Activated CD8-positive, alpha-beta T cell treated with anti-CD3 and anti-CD28 coated beads for 36 hours (primary cell): ENCODE measurements around the gene ADARB2. TPM values are rescaled to one million over a fixed set of nuclear protein-coding genes. Genes with fewer than 3 reads are reported as not detected.

Experiments
- ATAC-seq: fragments of 200-7000 bp; cut with Tn5 transposase; one replicate; pipeline ENCODE4 v1.10.0; 2021; ENCODE audit warnings: mild to moderate bottlenecking, moderate library complexity
- CTCF ChIA-PET: fragments of 350-600 bp; sonication (Branson Sonifier 250); formaldehyde crosslinking; loops from one replicate; lab custom pipeline; 2021; ENCODE audit warnings: antibody characterized with exemption; lab: Charles Lee
- POLR2A ChIA-PET: fragments of 350-600 bp; sonication (Branson Sonifier 250); formaldehyde crosslinking; loops from one replicate; lab custom pipeline; 2021; ENCODE audit warnings: antibody characterized with exemption; lab: Charles Lee
- DNase-seq: peaks from one replicate; pipeline ENCODE4 v3.0.0-alpha.2; 2020
- H3K27ac Mint-ChIP-seq: one replicate; pipeline ENCODE4 v1.8.0; 2021; ENCODE audit warnings: mild to moderate bottlenecking, mixed read lengths
- H3K27me3 Mint-ChIP-seq: one replicate; pipeline ENCODE4 v1.8.0; 2021; ENCODE audit warnings: mixed read lengths
- H3K36me3 Mint-ChIP-seq: one replicate; pipeline ENCODE4 v1.8.0; 2021; ENCODE audit warnings: low read depth, mixed read lengths
- H3K4me1 Mint-ChIP-seq: one replicate; pipeline ENCODE4 v1.8.0; 2021; ENCODE audit warnings: low read depth, mixed read lengths
- H3K4me3 Mint-ChIP-seq: one replicate; pipeline ENCODE4 v1.8.0; 2021; ENCODE audit warnings: mild to moderate bottlenecking, moderate library complexity, mixed read lengths
- H3K9me3 Mint-ChIP-seq: one replicate; pipeline ENCODE4 v1.8.0; 2021; ENCODE audit warnings: mixed read lengths
- intact Hi-C: fragments of 100-400 bp; cut with micrococcal nuclease; formaldehyde crosslinking; loops from one replicate; pipeline ENCODE4 v1.10.0; 2022
- total RNA-seq, 2 experiments: library from RNA; stranded (reverse); gene quantifications; one replicate each; pipeline ENCODE4 v1.2.3, GENCODE V29; 2021
- TF ChIP-seq, protein P1 (sequence below): fragments of 200-600 bp; IDR thresholded peaks from one replicate; pipeline ENCODE4 v1.8.0; 2022; ENCODE audit warnings: antibody characterized with exemption, mild to moderate bottlenecking

Gene ADARB2
- total RNA-seq, 2 experiments from 2014 or later, result 1.3 to 1.6 TPM

DNA sequence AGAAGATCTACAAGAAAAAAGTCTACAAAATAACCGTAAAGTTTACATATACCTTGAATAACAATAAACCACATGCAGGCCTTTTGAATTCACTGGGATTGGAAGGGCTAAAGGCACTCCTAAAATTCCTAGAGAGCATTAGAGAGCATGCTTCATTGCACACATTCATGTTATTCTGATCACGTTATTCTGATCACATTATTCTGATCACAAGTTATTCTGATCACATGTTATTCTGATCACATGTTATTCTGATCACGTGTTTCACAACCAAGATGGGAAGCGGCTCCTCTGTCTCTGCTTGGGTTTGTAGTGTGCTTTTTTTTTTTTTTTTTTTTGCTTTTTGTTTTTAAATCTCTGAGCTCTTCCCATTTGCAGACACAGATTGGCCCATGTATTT lies 20.5 kb downstream of the ADARB2 start:
- intact Hi-C loops, result no loop called here
- DNase-seq (no peak), ATAC-seq (no peak)
- H3K4me3 Mint-ChIP-seq, result no peak overlapping the region
- H3K4me1 Mint-ChIP-seq, result no peaks in the 10 kb centered on the region
- H3K27ac Mint-ChIP-seq, result no peak overlapping the region
- TF ChIP-seq, protein P1, sequence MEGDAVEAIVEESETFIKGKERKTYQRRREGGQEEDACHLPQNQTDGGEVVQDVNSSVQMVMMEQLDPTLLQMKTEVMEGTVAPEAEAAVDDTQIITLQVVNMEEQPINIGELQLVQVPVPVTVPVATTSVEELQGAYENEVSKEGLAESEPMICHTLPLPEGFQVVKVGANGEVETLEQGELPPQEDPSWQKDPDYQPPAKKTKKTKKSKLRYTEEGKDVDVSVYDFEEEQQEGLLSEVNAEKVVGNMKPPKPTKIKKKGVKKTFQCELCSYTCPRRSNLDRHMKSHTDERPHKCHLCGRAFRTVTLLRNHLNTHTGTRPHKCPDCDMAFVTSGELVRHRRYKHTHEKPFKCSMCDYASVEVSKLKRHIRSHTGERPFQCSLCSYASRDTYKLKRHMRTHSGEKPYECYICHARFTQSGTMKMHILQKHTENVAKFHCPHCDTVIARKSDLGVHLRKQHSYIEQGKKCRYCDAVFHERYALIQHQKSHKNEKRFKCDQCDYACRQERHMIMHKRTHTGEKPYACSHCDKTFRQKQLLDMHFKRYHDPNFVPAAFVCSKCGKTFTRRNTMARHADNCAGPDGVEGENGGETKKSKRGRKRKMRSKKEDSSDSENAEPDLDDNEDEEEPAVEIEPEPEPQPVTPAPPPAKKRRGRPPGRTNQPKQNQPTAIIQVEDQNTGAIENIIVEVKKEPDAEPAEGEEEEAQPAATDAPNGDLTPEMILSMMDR, result no peak
- ChIA-PET POLR2A (no interaction called here), CTCF (no interaction called here)
- peaks cover 1% of the 10 kb centered on the region for H3K9me3 Mint-ChIP-seq
- peaks cover 41% of the 10 kb centered on the region for H3K27me3 Mint-ChIP-seq
- no peaks in the 10 kb centered on the region for H3K36me3 Mint-ChIP-seq

DNA sequence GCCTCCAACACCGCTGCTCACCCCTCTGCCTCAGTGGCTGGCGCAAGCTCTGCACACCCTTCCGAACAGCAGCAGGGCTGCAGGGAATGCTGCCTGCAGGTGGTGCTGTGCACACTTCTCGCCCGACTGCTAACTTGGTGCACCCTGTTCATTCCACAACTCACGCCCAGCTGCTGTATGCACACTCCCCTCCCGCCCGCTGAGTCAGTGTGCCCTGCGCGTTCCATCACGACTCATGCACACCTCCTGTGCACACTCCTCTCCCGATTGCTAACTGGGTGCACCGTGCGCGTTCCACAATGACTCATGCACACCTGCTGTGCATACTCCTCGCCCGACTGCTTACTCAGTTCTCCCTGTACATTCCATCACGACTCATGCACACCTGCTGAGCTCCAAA lies 21.5 kb downstream of the ADARB2 start:
- Mint-ChIP-seq H3K27me3 (peaks cover 41% of the 10 kb centered on the region), H3K9me3 (peaks cover 1% of the 10 kb centered on the region), H3K27ac (no peak overlapping the region), H3K36me3 (no peaks in the 10 kb centered on the region), H3K4me1 (no peaks in the 10 kb centered on the region), H3K4me3 (no peak overlapping the region)
- TF ChIP-seq, protein P1, result no peak
- CTCF ChIA-PET, result no interaction called here
- intact Hi-C loops, result no loop called here
- peak; percentile 16 for DNase-seq
- ATAC-seq, result peak; percentile 42
- POLR2A ChIA-PET, result no interaction called here

DNA sequence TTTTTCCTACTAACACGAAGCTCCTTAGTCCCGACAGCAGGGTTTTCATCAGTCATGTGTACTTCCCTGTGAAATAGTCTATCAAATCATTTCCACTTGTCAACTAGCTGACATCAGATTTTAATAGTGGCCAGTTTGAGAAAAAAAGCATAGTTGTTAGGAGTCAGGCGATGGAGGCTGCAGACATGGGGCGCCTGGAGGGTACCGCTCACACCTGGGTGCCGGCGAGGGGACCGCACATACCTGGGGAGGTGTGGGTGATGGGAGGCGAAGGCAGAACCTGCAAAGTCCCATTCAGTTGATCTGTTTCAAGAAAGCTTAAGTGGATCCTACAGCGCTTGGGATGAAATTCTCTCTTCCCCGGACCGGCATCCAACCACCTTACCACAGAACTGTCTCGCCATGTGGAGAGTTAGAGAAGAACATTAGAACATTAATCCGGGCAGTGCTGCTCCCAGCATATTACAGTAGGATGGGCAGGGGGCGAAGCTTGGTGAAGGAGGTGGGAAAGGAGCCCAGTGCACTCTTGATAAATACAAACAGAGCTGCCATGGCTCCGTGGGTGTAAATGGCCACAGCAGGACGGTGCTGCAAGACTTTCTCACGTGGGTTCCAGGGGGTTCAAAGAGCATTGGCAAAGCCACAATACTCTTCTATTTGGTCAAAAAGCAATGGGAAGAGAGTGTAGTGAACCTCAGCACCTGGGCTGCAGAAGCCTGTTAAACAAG lies 24.2 kb downstream of the ADARB2 start:
- TF ChIP-seq, protein P1, result no peak
- Mint-ChIP-seq H3K36me3 (no peaks in the 10 kb centered on the region), H3K9me3 (no peaks in the 10 kb centered on the region), H3K4me1 (no peaks in the 10 kb centered on the region), H3K27me3 (peaks cover 44% of the 10 kb centered on the region), H3K27ac (no peak overlapping the region), H3K4me3 (no peak overlapping the region)
- ATAC-seq (no peak), DNase-seq (no peak)
- intact Hi-C loops, result no loop called here
- ChIA-PET CTCF (no interaction called here), POLR2A (no interaction called here)

DNA sequence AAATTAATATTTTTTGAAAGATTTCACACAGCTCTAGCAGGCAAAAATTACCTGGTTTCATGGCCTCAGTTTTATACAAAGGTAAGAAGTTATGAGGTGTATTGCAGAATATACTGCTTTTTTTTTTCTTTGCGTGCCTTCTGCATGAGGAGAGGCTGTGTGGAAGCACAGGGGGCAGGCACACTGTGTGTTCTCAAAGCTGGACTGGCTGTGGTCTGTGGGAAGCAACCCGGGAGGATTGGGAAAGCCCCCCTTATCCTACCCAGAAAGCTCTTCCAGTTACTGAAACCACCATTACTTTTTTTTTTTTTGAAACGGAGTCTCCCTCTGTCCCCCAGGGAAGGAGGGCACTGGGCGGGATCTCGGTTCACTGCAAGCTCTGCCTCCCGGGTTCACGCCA lies 25.0 kb downstream of the ADARB2 start:
- no peak overlapping the region for H3K27ac Mint-ChIP-seq
- intact Hi-C loops, result no loop called here
- no peak overlapping the region for H3K4me3 Mint-ChIP-seq
- H3K4me1 Mint-ChIP-seq, result peaks cover 2% of the 10 kb centered on the region
- DNase-seq, result no peak
- TF ChIP-seq, protein P1, result no peak
- H3K9me3 Mint-ChIP-seq, result no peaks in the 10 kb centered on the region
- H3K36me3 Mint-ChIP-seq, result no peaks in the 10 kb centered on the region
- peaks cover 41% of the 10 kb centered on the region for H3K27me3 Mint-ChIP-seq
- POLR2A ChIA-PET, result no interaction called here
- CTCF ChIA-PET, result no interaction called here
- no peak for ATAC-seq

DNA sequence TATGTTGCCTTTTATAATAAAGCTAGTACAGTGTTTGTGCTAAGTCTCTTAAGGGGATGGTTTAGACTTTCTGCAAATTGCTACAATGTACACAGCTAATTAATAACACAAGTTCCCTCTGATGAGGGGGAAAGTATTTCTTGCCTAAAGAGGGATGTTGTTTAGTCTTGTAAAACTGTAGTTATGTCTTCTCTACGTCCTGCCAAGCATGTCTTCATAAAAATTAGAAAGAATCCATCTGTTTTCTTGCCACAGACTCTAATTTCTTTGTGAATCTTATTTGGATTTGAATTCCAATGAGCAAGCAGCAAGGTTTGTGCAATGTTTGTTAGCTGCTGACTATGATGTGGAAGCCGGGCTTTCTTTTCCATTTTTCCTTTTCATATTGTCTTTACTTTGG lies 28.2 kb downstream of the ADARB2 start:
- Mint-ChIP-seq H3K4me1 (peaks cover 16% of the 10 kb centered on the region), H3K4me3 (no peak overlapping the region), H3K27ac (no peak overlapping the region), H3K27me3 (peaks cover 32% of the 10 kb centered on the region), H3K36me3 (no peaks in the 10 kb centered on the region), H3K9me3 (peaks cover 3% of the 10 kb centered on the region)
- intact Hi-C loops, result no loop called here
- DNase-seq (no peak), ATAC-seq (no peak)
- TF ChIP-seq, protein P1, result no peak
- POLR2A ChIA-PET, result no interaction called here
- CTCF ChIA-PET, result no interaction called here
